ENCODE data around the gene PTAR1.

- TF ChIP-seq CTCF (conservative IDR thresholded peaks at IDR 0.05; ENCODE audit: low read length) = no peak
- TF ChIP-seq EZH2phosphoT487 (IDR thresholded peaks at IDR 0.05; ENCODE audit: borderline replicate concordance) = no peak
Measured at GRCh38 chr9:69674716-69675438, 84.9 kb downstream of the PTAR1 start.

Measured in Loucy (cell line).